OCI-LY7 (cell line): ENCODE results near the gene ZNF678.

Experiments used
- EZH2phosphoT487 ChIP-seq: fragments of 200-600 bp; sonication (generic); IDR thresholded peaks from 2 replicates; pipeline ENCODE4 v1.6.1; 2018; ENCODE audit warnings: low read depth, borderline replicate concordance, mild to moderate bottlenecking, mixed run types, antibody characterized with exemption, low read length, moderate library complexity, mixed read lengths
- TF ChIP-seq, protein P1 (sequence below): fragments of 200-600 bp; sonication (generic); conservative IDR thresholded peaks from 2 replicates; pipeline ENCODE4 v1.5.1; 2014; ENCODE audit warnings: mild to moderate bottlenecking, antibody characterized with exemption, low read length, moderate library complexity, mixed read lengths

DNA sequence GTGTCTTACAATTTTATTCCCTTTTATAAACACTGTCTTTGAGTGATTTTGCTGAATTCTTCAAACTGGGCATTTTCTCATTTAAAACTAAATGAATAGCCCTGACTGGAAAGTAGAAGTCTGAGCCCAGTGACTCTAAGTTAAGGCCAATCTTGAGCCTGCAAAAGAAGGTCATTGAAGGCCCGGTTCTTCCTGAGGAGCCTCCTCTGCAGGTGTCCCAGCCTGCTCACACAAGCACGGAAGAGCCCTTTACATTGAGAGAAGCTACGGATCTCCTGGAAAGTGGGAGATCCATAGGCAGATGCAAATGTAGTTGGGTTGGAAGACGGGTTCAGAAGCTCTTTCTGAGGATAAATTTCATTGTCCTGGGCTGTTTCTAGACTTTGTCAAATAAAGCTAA, 3.9 kb downstream of the ZNF678 start:
- TF ChIP-seq, protein P1, sequence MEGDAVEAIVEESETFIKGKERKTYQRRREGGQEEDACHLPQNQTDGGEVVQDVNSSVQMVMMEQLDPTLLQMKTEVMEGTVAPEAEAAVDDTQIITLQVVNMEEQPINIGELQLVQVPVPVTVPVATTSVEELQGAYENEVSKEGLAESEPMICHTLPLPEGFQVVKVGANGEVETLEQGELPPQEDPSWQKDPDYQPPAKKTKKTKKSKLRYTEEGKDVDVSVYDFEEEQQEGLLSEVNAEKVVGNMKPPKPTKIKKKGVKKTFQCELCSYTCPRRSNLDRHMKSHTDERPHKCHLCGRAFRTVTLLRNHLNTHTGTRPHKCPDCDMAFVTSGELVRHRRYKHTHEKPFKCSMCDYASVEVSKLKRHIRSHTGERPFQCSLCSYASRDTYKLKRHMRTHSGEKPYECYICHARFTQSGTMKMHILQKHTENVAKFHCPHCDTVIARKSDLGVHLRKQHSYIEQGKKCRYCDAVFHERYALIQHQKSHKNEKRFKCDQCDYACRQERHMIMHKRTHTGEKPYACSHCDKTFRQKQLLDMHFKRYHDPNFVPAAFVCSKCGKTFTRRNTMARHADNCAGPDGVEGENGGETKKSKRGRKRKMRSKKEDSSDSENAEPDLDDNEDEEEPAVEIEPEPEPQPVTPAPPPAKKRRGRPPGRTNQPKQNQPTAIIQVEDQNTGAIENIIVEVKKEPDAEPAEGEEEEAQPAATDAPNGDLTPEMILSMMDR = no peak
- no peak for TF ChIP-seq EZH2phosphoT487
